Measurements from ENCODE around the gene SLC9A3. TPM values are rescaled to one million over a fixed set of nuclear protein-coding genes. Genes with fewer than 3 reads are reported as not detected.
"Not testable (repeated sequence)": the region's sequence is repeated elsewhere in the genome, so short reads cannot be mapped to it uniquely, and the experiment has no call there.

The SLC9A3 gene
- total RNA-seq, 2 experiments from 2014 or later, result 2.0 to 2.3 TPM

DNA sequence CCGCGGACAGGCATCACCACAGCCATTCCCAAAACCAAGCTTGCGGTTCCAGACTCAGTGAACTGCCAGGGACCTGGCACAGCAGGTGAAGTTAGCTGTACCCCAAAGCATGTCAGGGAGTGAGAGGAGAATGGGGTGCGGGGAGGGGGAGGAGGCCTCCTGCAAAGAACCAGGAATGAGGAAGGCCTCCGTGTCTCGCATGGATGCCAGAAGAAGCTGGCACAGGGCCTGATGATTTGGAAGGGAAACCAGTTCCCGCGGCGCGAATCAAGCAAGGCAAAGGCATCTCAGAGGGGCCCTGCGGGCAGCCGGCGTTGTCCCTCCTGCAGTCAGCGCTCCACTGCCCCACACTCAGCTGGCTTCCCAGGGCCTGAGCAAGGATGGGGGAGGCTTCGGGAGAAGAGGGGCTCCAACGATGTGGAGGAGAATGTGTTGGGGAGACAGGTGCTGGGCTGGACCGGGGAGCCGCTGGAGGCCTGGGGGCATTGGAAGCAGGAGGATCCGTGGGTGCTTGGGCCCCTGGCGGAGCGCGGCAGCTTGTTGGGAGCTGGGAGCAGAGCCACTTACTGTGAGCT is 14.6 kb downstream of the SLC9A3 start:
- Mint-ChIP-seq H3K9me3 (no peaks in the 10 kb centered on the region), H3K27me3 (peaks cover 14% of the 10 kb centered on the region), H3K4me1 (no peaks in the 10 kb centered on the region), H3K4me3 (no peak overlapping the region), H3K36me3 (no peaks in the 10 kb centered on the region), H3K27ac (no peak overlapping the region)
- POLR2A ChIA-PET, result interaction anchor here (0.7 kb wide), 1 partner anchor 10 kb away, joined by 3 read pairs; no protein-coding TSS in a partner anchor
- DNase-seq (no peak), ATAC-seq (ENCODE audit: low read depth) (no peak)

DNA sequence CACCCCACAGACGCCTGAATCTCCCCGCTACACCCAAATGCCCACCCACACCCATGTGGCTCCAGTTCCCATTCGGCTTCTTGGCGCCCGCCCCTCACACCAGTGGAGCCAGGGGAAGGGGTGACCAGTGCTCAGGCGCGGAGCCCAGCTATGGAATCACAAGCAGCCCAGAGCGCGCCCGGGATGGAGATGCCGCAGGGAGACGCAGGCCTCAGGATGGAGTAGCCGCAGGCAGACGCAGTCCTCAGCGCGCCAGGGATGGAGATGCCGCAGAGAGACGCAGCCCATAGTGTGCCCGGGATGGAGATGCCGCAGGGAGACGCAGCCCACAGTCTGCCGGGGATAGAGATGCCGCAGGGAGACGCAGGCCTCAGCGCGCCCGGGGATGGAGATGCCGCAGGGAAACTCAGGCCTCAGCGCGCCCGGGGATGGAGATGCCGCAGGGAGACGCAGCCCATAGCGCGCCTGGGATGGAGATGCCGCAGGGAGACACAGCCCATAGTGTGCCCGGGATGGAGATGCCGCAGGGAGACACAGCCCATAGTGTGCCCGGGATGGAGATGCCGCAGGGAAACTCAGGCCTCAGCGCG is 16.2 kb downstream of the SLC9A3 start:
- H3K4me1 Mint-ChIP-seq; H3K9me3 Mint-ChIP-seq; H3K27ac Mint-ChIP-seq; POLR2A ChIA-PET; ATAC-seq (ENCODE audit: low read depth); H3K36me3 Mint-ChIP-seq; DNase-seq; H3K27me3 Mint-ChIP-seq; H3K4me3 Mint-ChIP-seq: not testable (repeated sequence)

- no peak for DNase-seq
- no peaks in the 10 kb centered on the region for H3K4me1 Mint-ChIP-seq
- POLR2A ChIA-PET, result no interaction called here
- H3K27me3 Mint-ChIP-seq, result peaks cover 9% of the 10 kb centered on the region
- ATAC-seq (ENCODE audit: low read depth), result no peak
- no peaks in the 10 kb centered on the region for H3K36me3 Mint-ChIP-seq
- no peak overlapping the region for H3K4me3 Mint-ChIP-seq
- H3K27ac Mint-ChIP-seq, result no peak overlapping the region
- no peaks in the 10 kb centered on the region for H3K9me3 Mint-ChIP-seq
Observed at GRCh38 chr5:505951-506525, 18.2 kb downstream of the SLC9A3 start.

DNA sequence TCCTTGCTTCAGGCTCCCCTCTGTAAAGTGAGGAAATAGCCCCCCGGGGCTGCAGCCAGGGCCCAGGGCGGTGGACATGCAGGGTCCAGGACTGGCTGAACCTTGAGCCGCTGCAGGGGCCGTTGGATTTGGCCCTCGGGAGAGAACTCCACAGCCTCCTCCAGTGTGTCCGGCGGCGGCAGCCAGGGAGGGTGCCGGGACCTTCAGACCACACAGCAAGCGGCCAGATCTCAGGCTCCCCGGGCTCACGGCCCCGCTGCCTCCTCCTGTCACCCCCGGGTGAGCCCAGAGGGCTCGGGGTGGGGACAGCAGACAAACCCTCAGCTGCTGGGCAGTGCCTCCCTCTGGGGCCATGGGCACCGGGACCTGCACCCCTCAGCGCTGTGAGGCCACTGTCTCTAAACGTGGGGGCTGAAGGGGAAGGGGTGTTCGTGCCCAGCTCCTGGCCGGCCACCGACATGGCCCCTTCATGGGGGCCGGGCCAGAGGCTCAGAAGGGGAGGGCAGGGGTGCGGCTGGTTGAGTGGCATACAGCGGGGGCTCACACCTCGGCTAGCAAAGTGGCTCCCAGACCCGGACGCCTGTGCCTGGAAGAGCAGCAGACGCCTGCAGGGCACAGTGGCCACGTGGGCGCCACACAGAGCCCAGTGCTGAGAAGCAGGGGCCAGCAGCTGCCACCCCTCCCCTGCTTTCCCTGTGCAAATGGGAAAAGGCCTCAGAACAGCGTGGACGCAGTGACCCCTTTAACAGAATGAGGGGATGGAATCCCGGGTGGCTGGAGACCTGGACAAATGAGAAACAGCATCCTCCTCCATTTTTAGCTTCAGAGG is 19.7 kb downstream of the SLC9A3 start:
- Mint-ChIP-seq H3K4me3 (no peak overlapping the region), H3K27me3 (peaks cover 12% of the 10 kb centered on the region), H3K4me1 (no peaks in the 10 kb centered on the region), H3K9me3 (no peaks in the 10 kb centered on the region), H3K27ac (no peak overlapping the region), H3K36me3 (no peaks in the 10 kb centered on the region)
- DNase-seq (no peak), ATAC-seq (ENCODE audit: low read depth) (no peak)
- POLR2A ChIA-PET, result no interaction called here

DNA sequence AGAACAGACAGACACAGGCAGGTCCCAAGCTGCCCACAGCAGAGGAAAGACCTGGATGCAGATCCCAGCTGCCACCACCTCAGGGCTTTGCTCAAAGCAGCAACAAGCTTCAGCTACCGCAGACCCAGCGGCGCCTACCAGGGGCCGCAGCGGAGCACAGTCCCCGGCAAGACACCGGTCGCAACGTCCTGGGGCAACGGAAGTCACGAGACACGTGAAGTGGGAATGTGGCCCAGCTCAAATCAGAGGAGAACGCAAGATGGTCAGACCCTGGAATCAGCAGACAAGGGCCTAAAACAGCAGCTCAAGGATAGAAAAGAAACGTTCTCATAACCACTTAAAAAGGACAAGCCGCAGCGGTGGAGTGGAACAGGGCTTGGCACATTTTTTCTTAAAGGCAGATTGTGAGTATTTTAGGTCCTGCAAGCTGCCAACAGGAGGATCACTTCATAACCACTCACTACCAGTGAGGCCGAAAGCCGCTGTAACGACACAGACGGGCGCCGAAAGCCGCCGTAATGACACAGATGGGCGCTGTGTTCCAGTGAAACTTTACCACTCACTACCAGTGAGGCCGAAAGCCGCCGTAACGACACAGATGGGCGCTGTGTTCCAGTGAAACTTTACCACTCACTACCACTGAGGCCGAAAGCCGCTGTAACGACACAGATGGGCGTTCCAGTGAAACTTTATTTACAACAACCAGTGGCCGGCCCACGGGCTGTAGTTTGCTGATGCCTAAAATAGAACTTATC is 21.7 kb downstream of the SLC9A3 start:
- Mint-ChIP-seq H3K36me3 (no peaks in the 10 kb centered on the region), H3K4me1 (no peaks in the 10 kb centered on the region), H3K27ac (no peak overlapping the region), H3K9me3 (no peaks in the 10 kb centered on the region), H3K27me3 (peaks cover 14% of the 10 kb centered on the region), H3K4me3 (no peak overlapping the region)
- POLR2A ChIA-PET, result interaction anchor here (1.1 kb wide), 1 partner anchor 231 kb away, joined by 3 read pairs; no protein-coding TSS in a partner anchor
- no peak for ATAC-seq (ENCODE audit: low read depth)
- no peak for DNase-seq

DNA sequence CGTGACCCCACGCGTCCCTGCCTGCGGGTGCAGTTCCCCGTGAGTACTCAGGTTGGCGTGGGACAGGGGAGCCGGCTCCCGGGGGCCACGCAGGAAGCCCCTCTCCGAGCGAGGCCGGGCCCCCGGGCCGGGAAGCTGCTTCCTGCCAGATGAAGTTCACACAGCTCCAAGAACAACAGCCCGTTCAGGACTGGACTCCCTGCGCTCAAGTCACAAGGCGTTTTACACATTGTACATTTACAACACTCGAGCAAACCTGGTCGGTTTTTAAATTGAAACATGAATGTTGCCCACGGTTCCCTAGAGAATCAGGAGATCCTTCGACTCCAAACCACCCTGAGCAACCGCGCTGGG is 22.4 kb downstream of the SLC9A3 start:
- Mint-ChIP-seq H3K27ac (no peak overlapping the region), H3K4me1 (no peaks in the 10 kb centered on the region), H3K36me3 (no peaks in the 10 kb centered on the region), H3K27me3 (peaks cover 14% of the 10 kb centered on the region), H3K9me3 (no peaks in the 10 kb centered on the region), H3K4me3 (no peak overlapping the region)
- POLR2A ChIA-PET, result interaction anchor here (1.1 kb wide), 1 partner anchor 230 kb away, joined by 3 read pairs; no protein-coding TSS in a partner anchor
- no peak for DNase-seq
- ATAC-seq (ENCODE audit: low read depth), result no peak

GRCh38 chr5:501105-501830 is 23.0 kb downstream of the SLC9A3 start:
- DNase-seq (no peak), ATAC-seq (ENCODE audit: low read depth) (no peak)
- Mint-ChIP-seq H3K4me3 (no peak overlapping the region), H3K27ac (no peak overlapping the region), H3K4me1 (no peaks in the 10 kb centered on the region), H3K9me3 (no peaks in the 10 kb centered on the region), H3K36me3 (no peaks in the 10 kb centered on the region), H3K27me3 (peaks cover 14% of the 10 kb centered on the region)
- POLR2A ChIA-PET, result no interaction called here

GRCh38 chr5:500491-500890 is 23.8 kb downstream of the SLC9A3 start:
- H3K27ac Mint-ChIP-seq, result no peak overlapping the region
- H3K4me3 Mint-ChIP-seq, result no peak overlapping the region
- POLR2A ChIA-PET, result no interaction called here
- H3K9me3 Mint-ChIP-seq, result no peaks in the 10 kb centered on the region
- no peaks in the 10 kb centered on the region for H3K4me1 Mint-ChIP-seq
- ATAC-seq (ENCODE audit: low read depth), result no peak
- peaks cover 14% of the 10 kb centered on the region for H3K27me3 Mint-ChIP-seq
- DNase-seq, result no peak
- H3K36me3 Mint-ChIP-seq, result no peaks in the 10 kb centered on the region

DNA sequence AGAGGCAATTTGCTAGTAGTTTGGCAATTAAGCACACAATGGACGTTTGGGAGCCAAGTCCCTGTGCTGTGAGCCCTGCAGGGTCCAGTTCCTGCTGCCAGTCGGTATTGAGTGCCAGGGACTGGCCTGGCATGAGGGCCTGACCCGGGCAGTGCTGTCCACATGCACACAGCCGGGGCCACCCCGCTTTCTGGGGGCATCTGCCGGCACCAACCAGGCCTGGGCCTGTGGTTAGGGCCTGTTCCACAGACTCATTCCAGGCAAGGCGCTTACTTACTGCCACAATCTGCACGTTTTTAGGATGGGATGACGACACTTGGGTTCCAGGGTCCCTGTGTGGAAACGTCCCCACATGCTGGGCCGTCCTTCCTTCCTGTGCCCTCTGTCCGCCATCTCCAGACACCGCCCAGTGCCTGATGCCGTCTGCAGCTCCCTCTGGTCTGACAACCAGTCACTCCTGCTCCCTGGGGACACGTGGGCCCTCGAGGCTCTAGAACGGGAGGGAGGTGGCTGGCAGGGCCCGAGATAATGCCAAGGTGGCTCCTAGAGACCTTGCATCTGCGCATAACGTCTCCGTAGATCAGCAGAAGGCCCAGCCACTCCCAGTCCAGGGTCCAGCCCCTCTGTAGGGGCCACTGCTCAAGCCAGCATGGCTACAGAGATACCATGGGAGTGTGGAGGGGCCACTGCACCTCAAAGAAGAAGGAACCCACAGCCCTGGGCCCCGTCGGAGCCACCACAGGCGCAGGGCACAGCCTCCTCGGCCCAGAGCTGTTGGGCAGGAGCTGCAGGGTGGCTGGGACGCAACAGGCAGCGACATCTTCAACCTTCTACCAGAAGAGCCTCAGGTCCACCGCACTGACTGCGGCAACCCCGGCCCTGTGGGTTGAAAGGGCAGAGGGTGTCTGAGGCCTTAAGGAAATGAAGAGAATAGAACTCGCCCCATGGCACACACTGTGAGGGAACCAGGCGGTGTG is 24.7 kb downstream of the SLC9A3 start:
- POLR2A ChIA-PET, result no interaction called here

GRCh38 chr5:497871-498509 is 26.3 kb downstream of the SLC9A3 start:
- DNase-seq, result no peak
- POLR2A ChIA-PET, result no interaction called here
- H3K9me3 Mint-ChIP-seq, result no peaks in the 10 kb centered on the region
- ATAC-seq (ENCODE audit: low read depth), result no peak
- H3K4me1 Mint-ChIP-seq, result no peaks in the 10 kb centered on the region
- no peaks in the 10 kb centered on the region for H3K36me3 Mint-ChIP-seq
- no peak overlapping the region for H3K27ac Mint-ChIP-seq
- no peak overlapping the region for H3K4me3 Mint-ChIP-seq
- H3K27me3 Mint-ChIP-seq, result peaks cover 14% of the 10 kb centered on the region

More for the DNA sequence above, 24.7 kb downstream of the SLC9A3 start:
- H3K4me3 Mint-ChIP-seq, result no peak overlapping the region
- no peaks in the 10 kb centered on the region for H3K4me1 Mint-ChIP-seq
- H3K27me3 Mint-ChIP-seq, result peaks cover 14% of the 10 kb centered on the region
- DNase-seq, result no peak
- H3K9me3 Mint-ChIP-seq, result no peaks in the 10 kb centered on the region
- no peak for ATAC-seq (ENCODE audit: low read depth)
- H3K36me3 Mint-ChIP-seq, result no peaks in the 10 kb centered on the region
- H3K27ac Mint-ChIP-seq, result no peak overlapping the region

DNA sequence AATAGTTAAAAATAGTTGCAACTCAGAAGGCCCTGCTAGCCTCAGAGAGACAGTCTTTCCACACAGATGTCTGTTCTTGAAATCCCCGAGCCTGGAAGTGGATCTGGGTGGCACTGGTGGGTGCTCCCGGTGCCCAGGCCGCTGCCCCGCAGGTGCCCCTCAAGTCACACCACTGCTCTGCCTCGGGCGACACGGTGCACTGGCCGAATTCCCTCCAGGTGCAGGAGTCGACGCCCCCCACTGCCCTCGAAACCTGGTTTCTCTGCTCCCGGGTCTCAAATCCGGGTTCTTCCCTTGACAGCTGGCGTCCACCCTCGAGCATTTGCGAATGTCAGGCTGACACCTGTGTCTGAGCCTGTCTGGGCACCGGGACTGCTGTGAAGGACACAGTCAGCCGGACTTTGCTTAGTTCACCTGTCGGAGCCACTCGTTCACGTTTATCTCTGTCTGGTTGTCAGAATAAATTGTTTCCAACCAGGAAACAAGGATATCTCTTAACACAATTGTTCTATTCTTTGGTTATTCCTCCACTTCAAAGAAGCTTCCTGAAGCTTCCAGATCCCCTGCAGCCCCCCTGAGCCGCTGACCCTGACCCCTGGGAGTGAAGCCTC is 27.1 kb downstream of the SLC9A3 start:
- DNase-seq (no peak), ATAC-seq (ENCODE audit: low read depth) (no peak)
- H3K36me3 Mint-ChIP-seq, result no peaks in the 10 kb centered on the region
- H3K27ac Mint-ChIP-seq, result no peak overlapping the region
- no peak overlapping the region for H3K4me3 Mint-ChIP-seq
- H3K4me1 Mint-ChIP-seq, result no peaks in the 10 kb centered on the region
- POLR2A ChIA-PET, result no interaction called here
- H3K27me3 Mint-ChIP-seq, result peaks cover 8% of the 10 kb centered on the region
- no peaks in the 10 kb centered on the region for H3K9me3 Mint-ChIP-seq
